Stimulated activated CD4-positive, alpha-beta T cell treated with anti-CD3 and anti-CD28 coated beads, Interleukin-15, amount 100 ng/mL, for 24 hours (primary cell): ENCODE data around the gene WDR77.

Source experiments
- DNase-seq: peaks from one replicate; pipeline ENCODE4 v3.0.0-alpha.2; 2020

Gene WDR77

GRCh38 chr1:111468717-111469100 lies 19.7 kb upstream of the WDR77 start:
- no peak for DNase-seq

- DNase-seq: no peak
Measured at GRCh38 chr1:111467865-111468716, 19.0 kb upstream of the WDR77 start.

DNA sequence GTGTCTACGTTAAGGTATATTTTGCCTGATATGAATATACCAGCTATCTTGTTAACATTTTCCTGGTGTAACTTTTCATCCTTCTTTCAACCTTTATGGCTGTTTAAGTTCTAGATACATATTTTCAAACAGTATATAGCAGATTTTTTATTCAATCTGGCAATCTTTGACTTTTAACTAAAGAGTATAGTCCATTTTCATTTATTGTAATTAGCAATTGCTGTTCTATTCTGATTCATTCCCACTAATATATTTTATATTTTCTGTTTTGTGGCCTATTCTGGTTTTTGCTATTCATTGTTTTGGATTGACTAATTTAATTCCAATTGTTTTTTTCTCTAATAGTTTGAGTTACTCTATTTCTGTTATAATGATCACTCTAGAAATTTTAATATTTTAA lies 17.4 kb upstream of the WDR77 start:
- DNase-seq: no peak

- DNase-seq: no peak
Measured at GRCh38 chr1:111465754-111466153, 16.7 kb upstream of the WDR77 start.

GRCh38 chr1:111463029-111463683 lies 14.1 kb upstream of the WDR77 start:
- DNase-seq: no peak

- DNase-seq: no peak
Measured at GRCh38 chr1:111462370-111463028, 13.4 kb upstream of the WDR77 start.

- no peak for DNase-seq
Measured at GRCh38 chr1:111461765-111462164, 12.7 kb upstream of the WDR77 start.

DNA sequence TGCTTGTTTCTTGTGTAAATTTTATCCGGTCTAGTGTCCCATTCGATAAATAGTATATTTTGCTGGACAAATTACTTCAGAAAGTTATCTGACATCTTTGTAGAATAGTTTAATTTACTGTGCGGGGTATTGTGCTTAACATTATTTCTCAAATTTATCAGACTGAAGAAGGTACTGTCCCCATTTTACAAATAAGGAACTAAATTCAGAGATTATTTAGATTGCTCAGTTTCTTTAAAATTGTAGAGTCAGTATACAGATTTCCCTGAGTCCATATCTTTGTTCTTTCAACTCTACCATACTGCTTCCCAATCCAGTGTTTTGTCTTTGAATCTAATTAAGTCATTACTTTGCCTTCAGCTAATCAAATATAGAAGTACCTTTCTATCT lies 6.6 kb upstream of the WDR77 start:
- DNase-seq: no peak

DNA sequence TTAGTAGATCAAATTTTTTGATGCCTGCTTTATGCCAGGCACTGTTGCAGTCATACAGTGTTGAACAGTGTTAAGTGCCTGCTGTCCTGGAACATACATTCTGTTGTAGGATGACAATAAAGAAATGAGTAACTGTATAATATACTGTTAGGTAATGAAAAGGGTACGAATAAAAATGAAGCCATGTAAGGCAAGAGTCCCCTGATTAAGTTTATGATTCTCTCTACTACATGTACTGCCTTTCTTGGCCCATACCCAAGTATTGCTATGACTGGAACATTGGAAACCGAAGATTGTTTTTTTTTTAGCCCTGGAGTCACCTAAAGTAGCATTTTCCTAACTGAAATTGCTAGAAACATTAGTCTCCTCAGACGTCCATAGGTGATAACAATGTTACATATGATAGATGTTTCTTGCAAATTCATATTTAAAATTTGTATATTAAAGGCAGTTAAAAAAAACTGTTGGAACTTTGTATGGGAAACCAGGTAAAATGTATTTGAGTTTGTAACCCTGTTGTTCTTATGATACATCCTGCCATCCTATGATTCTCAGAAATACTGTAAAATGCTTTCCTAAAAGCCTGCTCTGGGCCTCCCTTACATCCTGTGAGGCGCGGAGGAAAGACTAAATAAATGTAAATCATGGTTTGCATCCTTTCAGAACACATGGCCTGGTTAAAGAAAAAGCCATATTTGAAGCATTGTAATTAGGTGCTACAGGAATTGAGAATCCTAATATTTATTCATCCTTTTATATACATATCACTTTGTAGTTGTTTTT lies 6.0 kb upstream of the WDR77 start:
- no peak for DNase-seq

DNA sequence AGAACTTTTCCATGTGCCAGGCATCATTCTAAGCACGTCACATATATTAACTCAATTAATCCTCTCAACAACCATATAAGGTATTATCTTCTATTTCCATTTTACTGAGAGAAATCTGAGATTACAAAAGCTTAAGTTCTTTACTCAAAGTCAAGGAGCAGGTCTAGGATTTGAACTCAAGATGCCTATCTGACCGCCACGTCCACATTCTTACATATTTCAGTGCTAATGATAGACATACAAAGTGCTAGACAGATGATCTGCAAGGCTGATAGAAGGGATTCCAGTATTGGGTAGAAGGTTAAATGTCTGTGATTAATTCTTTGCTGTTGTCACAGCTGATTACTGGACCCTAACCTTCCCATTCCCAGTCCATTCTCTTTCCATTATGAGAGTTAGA lies 4.7 kb upstream of the WDR77 start:
- no peak for DNase-seq

- no peak for DNase-seq
Measured at GRCh38 chr1:111452581-111452980, 3.5 kb upstream of the WDR77 start.

- no peak for DNase-seq
Measured at GRCh38 chr1:111450185-111450584, 1.1 kb upstream of the WDR77 start.

DNA sequence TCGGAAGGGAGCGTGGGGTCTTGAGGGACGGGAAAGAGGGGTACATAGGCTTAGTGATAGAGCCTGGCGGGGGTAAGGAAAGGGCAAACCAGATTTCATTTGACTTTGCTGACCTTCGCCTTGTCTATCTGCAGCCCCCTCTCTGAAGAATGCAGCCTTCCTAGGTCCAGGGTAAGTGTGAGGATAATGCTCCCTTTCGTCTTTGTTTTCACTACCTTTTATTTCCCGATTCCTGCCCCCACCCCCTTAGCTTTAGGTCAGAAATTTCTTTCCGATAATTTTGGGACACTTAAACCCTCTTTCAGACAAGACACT lies 604 bp upstream of the WDR77 start:
- no peak for DNase-seq

DNA sequence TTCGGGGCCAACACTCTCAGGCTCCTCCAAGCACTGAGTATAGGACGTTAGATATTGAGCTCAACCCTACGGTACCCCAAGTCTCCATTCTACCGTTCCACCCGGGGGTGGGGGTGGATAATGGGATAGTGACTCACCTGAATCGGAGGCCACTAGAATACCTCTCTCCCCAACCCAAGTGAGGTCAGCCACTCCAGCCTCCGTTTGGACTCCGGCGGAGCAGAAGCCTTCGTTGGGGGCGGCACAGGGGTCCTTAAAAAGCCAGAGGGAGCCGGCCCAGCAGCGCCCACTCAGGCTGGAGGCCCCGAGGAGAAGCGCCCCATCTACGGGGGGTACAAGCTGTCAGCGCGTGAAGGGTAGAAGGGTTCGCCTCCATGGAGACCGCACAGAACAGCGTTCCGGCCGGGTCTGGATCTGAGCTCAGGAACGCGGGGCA lies 556 bp downstream of the WDR77 start:
- DNase-seq: peak; percentile 50

GRCh38 chr1:111446967-111447892 lies 1.8 kb downstream of the WDR77 start:
- DNase-seq: no peak

- no peak for DNase-seq
Measured at GRCh38 chr1:111446546-111446945, 2.5 kb downstream of the WDR77 start.

- no peak for DNase-seq
Measured at GRCh38 chr1:111444031-111444430, 5.0 kb downstream of the WDR77 start.

DNA sequence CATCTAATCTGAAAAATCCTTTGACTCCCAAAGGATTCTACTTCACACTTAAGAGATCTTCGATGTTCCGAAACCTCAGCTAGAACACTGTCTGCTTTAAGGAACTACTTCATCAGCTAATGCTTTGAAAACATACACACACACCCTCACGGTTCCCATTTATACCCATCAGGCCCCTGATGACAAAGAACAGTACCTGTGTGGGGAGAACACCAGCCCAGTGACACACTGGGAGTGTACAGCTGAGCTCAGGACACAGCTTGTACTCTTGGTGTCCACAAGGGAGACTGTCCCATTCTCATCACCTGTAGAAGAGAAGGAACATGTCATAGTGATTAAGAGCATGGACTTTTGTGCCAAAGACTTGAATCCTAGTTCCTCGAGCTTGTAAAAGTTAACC lies 6.6 kb downstream of the WDR77 start:
- peak; percentile 15 for DNase-seq

DNA sequence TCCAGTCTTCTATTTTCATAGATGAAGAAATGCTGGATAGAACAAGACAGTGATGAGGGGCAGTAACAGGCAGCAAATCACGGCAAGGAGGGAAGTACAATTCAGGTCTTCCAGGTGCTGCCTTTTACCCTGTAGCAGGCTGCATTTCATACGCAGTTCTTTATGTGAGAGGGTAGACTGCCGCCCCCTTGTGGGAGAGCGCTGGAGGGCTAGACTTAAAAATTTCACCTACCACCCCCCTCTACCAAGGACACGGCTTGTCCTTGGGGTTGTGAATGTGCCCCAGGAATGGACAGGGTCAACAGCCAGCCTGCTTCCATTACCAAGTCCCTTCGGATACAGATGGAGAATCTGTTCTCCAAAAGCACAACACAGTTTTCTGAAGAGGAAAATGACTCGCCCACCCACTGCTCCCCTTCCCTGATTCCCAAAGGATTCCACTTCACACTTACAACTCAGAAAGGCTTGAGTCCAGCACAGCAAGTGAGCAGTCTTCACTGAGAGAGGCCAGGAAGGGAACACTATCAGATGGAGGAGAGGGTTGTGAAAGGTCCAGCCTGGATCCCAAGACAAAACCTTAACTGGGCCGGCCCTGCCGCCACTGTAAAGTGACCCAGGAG lies 7.4 kb downstream of the WDR77 start:
- DNase-seq: peak; percentile 68

DNA sequence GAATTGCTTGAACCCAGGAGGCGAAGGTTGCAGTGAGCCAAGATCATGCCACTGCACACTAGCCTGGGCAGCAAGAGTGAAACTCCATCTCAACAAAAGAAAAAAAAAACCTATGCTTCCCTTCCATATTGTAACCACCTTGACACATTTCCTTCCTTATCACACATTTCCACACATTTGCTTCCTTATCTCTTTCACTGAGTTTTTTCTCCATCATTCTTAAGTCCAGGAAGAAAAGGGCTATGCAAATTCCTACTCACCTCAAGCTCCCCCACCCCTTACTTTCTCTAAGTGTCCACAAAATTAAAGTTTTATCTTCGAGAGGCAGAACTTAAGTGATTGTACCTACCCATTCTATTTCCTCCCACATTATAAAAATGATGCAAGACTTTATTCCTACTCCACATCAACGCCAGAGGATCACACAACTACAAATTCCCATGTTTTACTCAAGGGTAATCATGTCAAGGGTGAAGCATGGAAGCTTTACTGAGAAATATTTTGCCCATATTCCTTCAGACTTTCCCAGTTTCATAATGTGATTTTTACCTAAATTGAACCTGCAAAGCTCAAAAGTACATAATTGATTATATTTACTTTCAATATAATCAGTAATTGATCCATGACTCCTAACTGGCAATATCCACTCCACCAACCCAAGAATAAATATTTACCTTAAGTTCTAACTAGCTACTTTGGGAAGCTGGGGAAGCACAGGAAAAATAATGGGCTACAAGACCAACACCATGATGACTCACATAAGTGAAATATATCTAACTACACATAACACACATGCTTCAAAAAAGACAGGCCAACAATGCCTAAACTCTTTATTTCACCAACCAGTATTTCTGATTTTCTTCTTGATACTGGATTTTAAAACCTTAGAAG lies 9.3 kb downstream of the WDR77 start:
- no peak for DNase-seq

GRCh38 chr1:111436726-111437125 lies 12.3 kb downstream of the WDR77 start:
- no peak for DNase-seq
